ENCODE measurements around the gene HSPG2.
"Not testable (repeated sequence)": the region's sequence is repeated elsewhere in the genome, so short reads cannot be mapped to it uniquely, and the experiment has no call there.

HSPG2 gene

GRCh38 chr1:21821385-21822019 lies 115.6 kb downstream of the HSPG2 start:
- DNase-seq = no peak

GRCh38 chr1:21820597-21821232 lies 116.4 kb downstream of the HSPG2 start:
- no peak for DNase-seq

DNA sequence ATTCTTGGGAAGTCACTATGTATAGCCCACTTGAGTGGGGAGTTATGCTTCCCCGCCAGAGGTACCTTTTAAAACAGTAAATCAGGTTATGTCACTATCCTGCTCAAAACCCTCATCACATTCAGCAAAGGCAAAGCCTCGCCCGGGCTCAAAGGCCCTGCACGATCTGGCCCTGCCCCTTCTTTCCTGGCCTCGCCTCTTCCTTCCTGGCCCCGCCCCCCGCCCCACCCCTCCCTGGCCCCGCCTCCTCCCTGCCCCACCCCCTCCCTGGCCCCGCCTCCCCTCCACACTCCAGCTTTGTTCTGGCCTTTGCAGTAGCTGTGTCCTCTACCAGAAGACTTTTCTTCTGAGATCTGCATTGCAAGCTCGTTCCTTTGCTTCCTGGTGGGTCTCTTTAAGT lies 118.5 kb downstream of the HSPG2 start:
- no peak for DNase-seq

- no peak for DNase-seq
Measured at GRCh38 chr1:21816602-21817302, 120.4 kb downstream of the HSPG2 start.

DNA sequence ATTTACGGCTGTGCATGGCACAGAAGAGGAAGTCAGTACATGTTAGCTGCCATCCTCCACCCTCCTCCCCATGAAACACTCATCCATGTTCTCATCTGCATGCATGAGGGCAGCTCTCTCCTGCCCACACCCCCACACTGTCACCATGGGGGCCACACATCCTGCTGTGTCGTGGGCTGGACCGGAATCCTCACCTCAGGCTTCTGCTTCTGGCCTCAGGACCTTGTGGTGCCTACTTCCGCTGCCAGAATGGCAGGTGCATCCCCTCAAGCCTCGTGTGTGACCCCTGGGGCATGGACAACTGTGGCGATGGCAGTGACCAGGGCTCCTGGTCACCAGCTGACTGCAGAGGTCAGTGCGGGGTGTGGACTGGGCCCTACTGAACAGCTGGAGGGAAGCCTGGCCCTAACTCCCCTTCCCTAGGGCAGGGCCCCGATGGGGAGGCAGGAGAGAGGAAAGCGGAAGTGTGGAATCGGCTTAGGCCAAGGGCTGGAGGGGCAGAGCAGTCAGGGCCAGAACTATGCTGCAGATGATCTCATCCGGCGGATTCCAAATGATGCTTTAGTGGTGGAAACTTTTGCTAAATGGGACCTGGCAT lies 121.3 kb downstream of the HSPG2 start:
- DNase-seq = no peak

DNA sequence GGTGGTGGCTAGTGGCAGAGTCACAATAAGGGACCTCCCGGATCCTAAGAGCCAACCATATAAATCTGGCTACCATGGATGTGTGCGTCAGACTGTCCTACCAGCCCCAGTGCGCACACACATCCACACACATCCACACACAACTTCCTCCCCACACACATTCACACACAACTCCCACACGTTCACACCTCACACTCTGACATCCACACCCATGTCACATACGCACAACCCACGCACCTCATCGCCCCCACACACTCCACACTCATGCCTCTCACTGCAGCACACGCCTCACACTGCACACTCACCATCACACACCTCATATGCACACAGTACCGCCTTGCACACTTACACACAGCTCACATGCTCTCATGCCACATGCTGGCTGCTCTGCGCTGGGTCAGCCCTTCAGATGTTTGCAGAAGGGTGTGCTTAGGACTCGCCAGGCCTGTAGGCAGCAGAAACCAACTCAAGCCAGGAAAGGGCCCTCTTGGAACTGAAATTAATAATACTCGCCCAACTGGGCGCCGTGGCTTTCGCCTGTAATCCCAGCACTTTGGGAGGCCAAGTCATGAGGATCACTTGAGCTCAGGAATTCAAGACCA lies 122.0 kb downstream of the HSPG2 start:
- no peak for DNase-seq

DNA sequence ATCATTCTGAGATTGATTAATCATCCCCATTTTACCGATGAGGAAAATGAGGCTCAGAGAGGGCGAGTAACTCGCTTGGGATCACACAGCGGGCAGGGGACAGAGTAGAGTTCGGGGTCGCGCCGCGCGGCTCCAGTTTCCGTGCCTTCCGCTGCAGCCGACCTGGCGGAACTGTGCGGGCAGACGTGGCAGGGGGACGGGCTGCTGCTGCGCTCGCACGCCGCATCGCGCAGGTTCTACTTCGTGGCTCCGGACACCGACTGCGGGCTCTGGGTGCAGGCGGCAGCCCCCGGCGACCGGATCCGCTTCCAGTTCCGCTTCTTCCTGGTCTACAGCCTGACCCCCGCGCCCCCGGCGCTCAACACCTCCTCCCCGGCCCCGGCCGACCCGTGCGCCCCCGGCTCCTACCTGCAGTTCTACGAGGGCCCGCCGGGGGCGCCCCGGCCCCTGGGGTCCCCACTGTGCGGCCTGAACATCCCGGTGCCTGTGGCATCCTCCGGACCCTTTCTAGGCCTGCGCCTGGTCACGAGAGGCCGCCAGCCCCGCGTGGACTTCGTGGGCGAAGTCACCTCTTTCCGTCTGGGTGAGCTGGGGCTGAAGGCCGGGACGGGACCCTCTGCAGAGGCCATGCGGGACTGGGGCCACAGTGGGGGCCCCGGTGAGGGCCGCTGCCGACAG lies 122.7 kb downstream of the HSPG2 start:
- peak; percentile 33 for DNase-seq

- DNase-seq = no peak
Measured at GRCh38 chr1:21813542-21813941, 123.6 kb downstream of the HSPG2 start.

DNA sequence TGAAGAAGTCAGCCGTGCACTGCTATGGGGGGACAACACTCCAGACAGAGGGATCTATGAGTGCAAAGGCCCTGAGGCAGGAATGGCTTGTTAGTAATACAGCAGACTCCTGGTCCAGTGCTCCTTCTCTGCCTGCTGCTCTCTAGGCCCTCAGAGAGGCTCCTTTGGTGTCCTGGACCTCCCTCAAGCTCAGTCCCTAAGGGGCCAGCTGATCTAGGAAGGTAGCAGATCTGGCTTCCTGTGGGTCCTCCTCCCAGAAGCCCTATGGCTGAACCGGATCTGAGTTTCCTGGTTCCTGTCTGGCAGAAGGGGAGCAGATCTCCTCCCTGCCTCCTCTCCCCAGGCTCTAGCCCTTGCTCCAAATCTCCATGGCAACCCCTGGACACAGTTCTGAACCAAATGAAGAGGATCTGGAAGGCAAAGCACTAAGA lies 125.2 kb downstream of the HSPG2 start, which contains the start of gene LDLRAD2:
TSS of gene LDLRAD2 (plus strand) at position 391 of the 431 bp plus-strand sequence. CDS start 187 bp downstream, outside the sequence.
- DNase-seq = no peak

GRCh38 chr1:21804536-21804935 lies 132.6 kb downstream of the HSPG2 start:
- no peak for DNase-seq

DNA sequence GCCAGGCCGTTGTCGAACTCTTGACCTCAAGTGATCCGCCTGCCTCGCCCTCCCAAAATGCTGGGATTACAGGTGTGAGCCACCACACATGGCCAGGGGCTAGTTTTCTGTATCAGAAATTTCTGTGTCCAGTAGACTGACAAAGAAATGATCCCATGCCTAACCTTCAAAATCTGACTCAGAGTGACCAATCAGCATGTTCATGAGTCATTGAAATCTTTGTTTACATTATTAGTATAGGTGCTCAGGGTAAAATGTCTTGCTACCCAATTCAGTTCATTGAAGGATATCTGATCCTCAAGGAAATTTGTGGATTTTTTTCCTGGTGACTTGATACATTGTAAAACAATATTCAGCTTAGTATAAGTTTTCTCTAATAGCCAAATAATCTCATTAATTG lies 136.0 kb downstream of the HSPG2 start:
- no peak for DNase-seq

- DNase-seq = no peak
Measured at GRCh38 chr1:21799730-21800129, 137.4 kb downstream of the HSPG2 start.

DNA sequence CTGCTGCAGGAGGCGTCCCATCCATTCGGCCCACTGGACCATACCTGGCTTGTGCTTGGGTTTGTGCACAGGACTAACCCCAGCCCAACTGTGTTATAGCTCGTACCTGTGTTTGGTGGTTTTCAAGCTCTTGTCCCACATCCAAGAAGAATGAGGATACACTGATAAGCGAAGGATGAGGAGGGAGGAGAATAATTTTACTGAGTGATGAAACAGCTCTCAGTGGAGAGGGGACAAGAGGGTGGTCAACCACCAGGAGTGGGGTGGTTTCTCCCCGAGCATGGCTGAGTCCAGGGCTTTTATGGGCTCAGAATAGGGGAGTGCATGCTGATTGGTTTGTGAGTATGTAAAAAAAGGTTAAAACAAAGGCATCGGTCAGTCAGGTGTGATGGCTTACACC lies 142.0 kb downstream of the HSPG2 start:
- no peak for DNase-seq

- DNase-seq = no peak
Measured at GRCh38 chr1:21794656-21795055, 142.5 kb downstream of the HSPG2 start.

GRCh38 chr1:21793104-21793503 lies 144.0 kb downstream of the HSPG2 start:
- no peak for DNase-seq

DNA sequence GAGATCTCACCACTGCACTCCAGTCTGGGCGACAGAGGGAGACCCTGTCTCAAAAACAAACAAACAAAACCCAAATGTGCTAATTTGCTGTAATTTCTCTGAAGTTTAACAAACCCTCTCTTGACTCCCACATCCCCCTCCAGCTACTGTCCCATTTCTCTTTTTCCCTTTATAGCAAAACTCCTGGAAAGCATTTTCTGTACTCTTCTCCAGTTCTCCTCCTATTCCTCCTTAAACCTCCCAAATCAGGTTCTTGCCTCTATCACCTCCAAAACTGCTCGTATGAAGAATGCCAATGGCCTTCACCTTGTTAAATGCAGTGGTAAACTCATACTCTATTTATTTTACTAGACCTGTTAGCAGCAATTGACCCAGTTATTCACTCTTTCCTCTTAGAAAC lies 150.5 kb downstream of the HSPG2 start:
- DNase-seq = no peak

GRCh38 chr1:21785764-21786163 lies 151.3 kb downstream of the HSPG2 start:
- DNase-seq = not testable (repeated sequence)

DNA sequence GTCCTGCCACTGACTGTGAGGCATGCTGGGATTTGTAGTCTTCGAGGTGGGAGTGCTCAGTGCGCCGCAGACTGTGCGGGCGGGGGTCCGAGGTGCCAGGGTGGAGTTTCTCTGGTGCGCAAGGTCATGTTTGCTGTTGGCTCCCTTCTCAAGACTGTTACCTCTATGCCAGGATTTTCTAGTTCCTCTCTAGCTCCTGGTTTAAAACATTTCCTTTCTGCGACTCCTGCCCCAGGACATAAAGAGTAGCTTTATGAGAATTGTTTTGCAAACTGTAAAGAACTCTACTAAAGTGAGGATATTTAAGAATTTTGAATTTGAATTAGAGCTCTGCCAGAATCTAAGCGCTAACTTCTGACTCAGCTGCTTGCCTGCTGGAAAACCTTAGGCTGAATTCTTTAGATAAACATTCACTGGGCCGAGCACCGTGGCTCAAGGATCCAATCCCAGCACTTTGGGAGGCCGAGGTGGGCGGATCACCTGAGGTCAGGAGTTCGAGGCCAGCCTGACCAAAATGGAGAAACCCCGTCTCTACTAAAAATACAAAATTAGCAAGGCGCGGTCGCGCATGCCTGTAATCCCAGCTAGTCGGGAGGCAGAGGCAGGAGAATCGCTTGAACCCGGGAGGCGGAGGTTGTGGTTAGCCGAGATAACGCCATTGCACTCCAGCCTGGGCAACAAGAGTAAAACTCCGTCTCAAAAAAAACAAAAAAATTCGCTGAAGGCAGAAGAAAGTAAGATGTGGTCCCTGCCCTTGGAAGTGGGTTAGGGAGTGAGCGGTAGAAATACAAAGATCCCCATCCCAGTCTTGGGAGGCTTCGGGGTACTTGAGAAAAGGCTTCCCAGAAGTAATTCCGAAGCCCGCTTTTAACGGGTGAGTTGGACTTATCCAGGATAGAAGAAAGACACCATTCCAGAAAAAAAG lies 153.2 kb downstream of the HSPG2 start:
- DNase-seq = no peak

GRCh38 chr1:21782868-21783678 lies 154.0 kb downstream of the HSPG2 start, which contains the start of gene USP48:
TSS of gene USP48 (minus strand) at chr1:21783149. CDS start at chr1:21782957, 192 bp downstream.
- peak; percentile 98 for DNase-seq

- DNase-seq = peak; percentile 42
Measured at GRCh38 chr1:21782349-21782867, 154.7 kb downstream of the HSPG2 start.

Data from activated naive CD4-positive, alpha-beta T cell treated with anti-CD3 and anti-CD28 coated beads, Interleukin-2, amount 50 U/mL, for 16 hours (primary cell).